ENCODE measurements around the gene LRRC74A. TPM values are rescaled to one million over a fixed set of nuclear protein-coding genes. Genes with fewer than 3 reads are reported as not detected.

Gene LRRC74A
- total and polyA plus RNA-seq, 2 donors (not counting 3 experiments of a cell fraction or from before 2014, with no cell fraction given), result not detected

GRCh38 chr14:76792422-76792821 lies 33.8 kb upstream of the LRRC74A start:
- Histone ChIP-seq H3K9ac (replicated peaks; ENCODE audit: extremely low read depth, insufficient read depth, low read length) (no peak overlapping the region), H2AFZ (ENCODE audit: low read depth, low read length) (no peak overlapping the region), H3K9me1 (replicated peaks; ENCODE audit: control insufficient read depth, extremely low read depth, insufficient read depth, low read length) (no peaks in the 10 kb centered on the region), H4K20me1 (replicated peaks; ENCODE audit: control insufficient read depth, extremely low read depth, insufficient read depth, low read length) (no peaks in the 10 kb centered on the region), H3K4me1 (ENCODE audit: control insufficient read depth, extremely low read depth, insufficient read depth, low read length) (no peaks in the 10 kb centered on the region), H3K79me2 (ENCODE audit: control insufficient read depth, insufficient read depth, low read length) (no peaks in the 10 kb centered on the region), H3K27ac (ENCODE audit: insufficient read depth, low read depth, low read length) (no peak overlapping the region), H3K4me2 (ENCODE audit: insufficient read depth, low read length) (no peak overlapping the region), H3K4me3 (replicated peaks in 1 of 3; ENCODE audit: insufficient read depth in 1 of 3, low read depth in 1 of 3, low read length in 3 of 3) (no peak overlapping the region), H3K27me3 (ENCODE audit: control insufficient read depth in 2 of 2, insufficient read depth in 2 of 2, low read length in 2 of 2) (no peaks in the 10 kb centered on the region), H3K36me3 (ENCODE audit: control insufficient read depth in 2 of 2, extremely low read depth in 1 of 2, insufficient read depth in 2 of 2, low read length in 2 of 2) (peaks cover 6 to 21% of the 10 kb centered on the region in 2 experiments), H3K9me3 (replicated peaks; ENCODE audit: control insufficient read depth, insufficient read depth, low read length) (no peaks in the 10 kb centered on the region)
- DNase-seq (ENCODE audit: low read depth, low spot score) (no peak), FAIRE-seq (no peak)
- BruUV-seq (replicated peaks), result no TSS peak
- TF ChIP-seq POLR2A (IDR thresholded peaks at IDR 0.05; ENCODE audit: low read depth, low read length), result no peak
- no peak for TF ChIP-seq POLR2AphosphoS5 (IDR thresholded peaks at IDR 0.05; ENCODE audit: insufficient read depth, low read depth, low read length)
- no peak for TF ChIP-seq EZH2 (IDR thresholded peaks at IDR 0.05; ENCODE audit: borderline replicate concordance, low read depth, low read length, severe bottlenecking)
- no peak for TF ChIP-seq GATA2 (IDR thresholded peaks at IDR 0.05; ENCODE audit: insufficient read depth, insufficient read length, low read depth, low read length)
- no peak for TF ChIP-seq CTCF (IDR thresholded peaks at IDR 0.05; ENCODE audit: extremely low read depth in 1 of 2, insufficient read depth in 1 of 2, low read depth in 1 of 2, low read length in 2 of 2)
- TF ChIP-seq JUN (IDR thresholded peaks at IDR 0.05; ENCODE audit: borderline replicate concordance, insufficient read depth, insufficient read length, low read depth), result no peak
- no peak for TF ChIP-seq MYC (IDR thresholded peaks at IDR 0.05; ENCODE audit: low read depth, low read length)
- TF ChIP-seq FOS (IDR thresholded peaks at IDR 0.05; ENCODE audit: borderline replicate concordance, insufficient read depth, low read length), result no peak
- ChIA-PET CTCF (no interaction called here), POLR2A (no interaction called here)
- dilution Hi-C loops (cut with MboI; ENCODE audit: extremely low pct_ligation_motif_present, low sequenced_read_pairs) (no loop called here), intact Hi-C loops (cut with micrococcal nuclease) (no loop called here)

Measured in endothelial cell of umbilical vein (primary cell).